Stimulated activated CD4-positive, alpha-beta T cell treated with anti-CD3 and anti-CD28 coated beads, TNF-alpha, amount 100 ng/mL, for 1 hour (primary cell): Measurements from ENCODE around the gene SLC15A3.

Experiments
- DNase-seq, 3 donors: peaks; one replicate each; pipeline ENCODE4 v3.0.0-alpha.2; 2020; ENCODE audit warnings: low read depth in 3 of 3, low spot score in 1 of 3

Gene SLC15A3

DNA sequence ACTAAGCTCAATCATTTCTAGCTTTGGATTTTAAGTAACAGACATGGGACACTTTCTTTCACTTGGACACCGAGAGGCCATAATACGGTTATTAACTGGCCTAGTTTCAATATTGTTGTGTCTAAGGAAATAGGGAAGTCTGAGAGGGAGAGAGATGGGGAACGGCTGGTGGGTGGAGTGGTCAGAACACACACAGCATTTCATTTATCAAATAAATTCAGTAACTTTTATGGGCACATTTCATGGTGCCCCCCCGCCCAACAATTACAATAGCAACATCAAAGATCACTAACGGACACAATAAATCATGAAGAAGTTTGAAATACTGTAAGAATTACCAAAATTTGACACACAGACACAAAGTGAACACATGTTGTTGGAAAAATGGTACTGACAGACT lies 56.3 kb downstream of the SLC15A3 start:
- no peak for DNase-seq

DNA sequence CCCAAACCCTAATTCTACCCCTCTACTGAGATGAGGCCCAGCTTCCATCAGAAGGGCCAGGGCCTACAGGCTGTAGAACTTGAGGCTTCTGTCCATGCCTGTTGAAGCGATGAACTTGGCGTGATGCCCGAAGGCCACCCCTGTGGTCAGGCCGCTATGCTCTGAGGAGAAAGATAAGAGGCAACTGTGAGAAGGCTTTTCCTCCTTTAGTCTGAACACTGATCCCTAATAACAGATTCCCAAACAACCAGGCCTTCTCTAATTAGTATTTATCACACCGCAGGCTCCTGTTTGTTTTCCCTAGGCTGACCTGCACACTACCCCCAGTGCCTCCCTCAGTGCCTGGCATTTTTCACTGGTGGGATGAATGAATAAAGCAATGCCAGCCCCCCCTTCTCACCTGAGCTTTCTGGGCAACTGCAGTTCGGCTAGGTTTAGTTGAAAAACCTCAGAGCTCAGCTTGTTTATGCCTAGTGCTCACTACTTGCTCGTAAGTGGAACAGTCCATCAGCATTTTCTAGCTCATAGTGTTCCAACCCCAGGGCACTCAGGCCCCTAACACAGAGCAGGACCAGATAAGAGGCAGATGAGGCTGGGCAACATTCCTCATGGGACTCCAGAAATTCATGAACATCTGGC lies 60.8 kb downstream of the SLC15A3 start:
- DNase-seq: no peak

DNA sequence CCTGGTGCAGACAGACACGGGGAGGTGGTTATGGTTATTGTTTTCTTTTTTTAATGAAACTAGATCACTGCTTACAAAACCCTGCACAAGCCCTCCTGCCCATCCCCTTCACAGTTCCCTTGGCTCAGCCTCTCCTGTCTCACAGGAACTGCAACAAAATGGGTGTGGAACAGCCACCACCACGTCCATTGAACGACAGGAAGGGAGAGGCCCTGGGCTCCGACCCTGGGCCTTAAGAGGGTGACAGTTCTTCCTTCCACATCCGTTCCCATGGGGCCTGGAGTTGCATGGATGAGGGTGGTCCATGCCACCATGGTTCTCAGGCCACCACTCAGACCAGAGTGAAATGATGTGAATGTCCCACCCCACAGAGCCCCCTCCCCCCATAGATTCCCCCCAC lies 61.3 kb downstream of the SLC15A3 start:
- DNase-seq: no peak

DNA sequence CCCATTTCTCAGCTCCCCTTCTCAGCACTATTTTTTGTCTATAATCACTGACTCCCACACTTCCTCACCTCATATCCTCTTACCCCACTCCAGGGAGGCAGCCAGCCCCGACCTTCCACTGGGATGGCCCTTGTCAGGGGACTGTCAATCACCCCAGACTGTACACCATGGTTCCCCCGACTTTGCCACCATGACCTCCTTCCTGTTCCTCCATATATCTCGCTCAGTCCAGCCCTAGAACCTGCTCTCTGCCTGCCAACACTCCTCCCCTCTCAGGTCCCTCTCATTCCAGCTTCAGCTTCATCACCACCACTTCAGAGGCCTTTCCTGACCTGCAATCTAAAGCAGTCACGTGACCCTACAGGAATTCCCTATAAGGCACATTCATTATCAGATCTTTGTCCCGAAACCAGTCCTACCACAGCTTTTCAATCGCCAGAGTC lies 62.1 kb downstream of the SLC15A3 start:
- DNase-seq: no peak

DNA sequence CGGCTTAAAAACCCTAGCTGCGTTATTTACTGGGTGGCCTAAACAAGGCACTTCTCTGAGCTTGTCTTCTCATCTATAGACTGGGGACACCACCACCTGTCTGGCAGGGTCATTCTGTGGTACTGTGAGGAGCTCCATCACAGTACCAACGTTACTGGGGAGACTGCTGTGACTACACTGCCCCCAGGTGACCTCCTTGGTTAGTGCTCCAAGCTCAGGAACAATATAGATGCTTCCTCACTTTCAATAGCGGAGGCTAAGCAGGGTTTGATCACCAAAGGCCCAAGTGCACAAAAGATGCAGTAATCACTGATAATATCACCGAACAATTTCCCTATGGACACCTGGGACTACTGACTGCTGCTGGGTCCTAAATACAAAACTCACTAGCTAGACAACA lies 64.4 kb downstream of the SLC15A3 start:
- DNase-seq: no peak
